HEK293T (cell line): ENCODE data around the gene FHAD1.

Experiments
- CTCF ChIA-PET: fragments of 350-600 bp; formaldehyde crosslinking; extraction: SDS; loops from one replicate; lab custom pipeline; 2021; ENCODE audit warnings: antibody characterized with exemption, inconsistent platforms; lab: Yijun Ruan, JAX
- POLR2A ChIA-PET: fragments of 350-600 bp; formaldehyde crosslinking; extraction: SDS; loops from one replicate; lab custom pipeline; 2020; ENCODE audit warnings: antibody characterized with exemption, inconsistent platforms; lab: Yijun Ruan, JAX
- DNase-seq: peaks from one replicate; pipeline ENCODE4 v3.0.0; 2012; ENCODE audit warnings: mixed read lengths; ENCODE audit errors: extremely low spot score
- ARNT ChIP-seq: fragments of 450-650 bp; IDR thresholded peaks from 2 replicates; pipeline ENCODE4 v1.6.1; 2017; ENCODE audit warnings: mild to moderate bottlenecking
- BHLHE40 ChIP-seq: fragments of 450-650 bp; IDR thresholded peaks from 2 replicates; pipeline ENCODE4 v1.6.1; 2016; ENCODE audit warnings: mild to moderate bottlenecking, moderate library complexity, borderline replicate concordance
- CTBP1 ChIP-seq: fragments of 450-650 bp; IDR thresholded peaks from 2 replicates; pipeline ENCODE4 v1.6.1; 2016; ENCODE audit warnings: borderline replicate concordance
- ELF4 ChIP-seq: fragments of 450-650 bp; IDR thresholded peaks from 2 replicates; pipeline ENCODE4 v1.6.1; 2017; ENCODE audit warnings: antibody characterized with exemption
- FOXA1 ChIP-seq: fragments of 450-650 bp; IDR thresholded peaks from 2 replicates; pipeline ENCODE4 v1.6.1; 2016; ENCODE audit warnings: mild to moderate bottlenecking
- FOXK2 ChIP-seq: fragments of 450-650 bp; IDR thresholded peaks from 2 replicates; pipeline ENCODE4 v1.6.1; 2016; ENCODE audit warnings: mild to moderate bottlenecking
- FOXM1 ChIP-seq: fragments of 450-650 bp; IDR thresholded peaks from 2 replicates; pipeline ENCODE4 v1.6.1; 2017; ENCODE audit warnings: mild to moderate bottlenecking, borderline replicate concordance
- HDGF ChIP-seq: fragments of 450-650 bp; IDR thresholded peaks from 2 replicates; pipeline ENCODE4 v1.6.1; 2017; ENCODE audit warnings: antibody characterized with exemption, borderline replicate concordance
- L3MBTL2 ChIP-seq: fragments of 450-650 bp; conservative IDR thresholded peaks from 2 replicates; pipeline ENCODE4 v1.6.1; 2016; ENCODE audit warnings: mild to moderate bottlenecking
- LEF1 ChIP-seq: fragments of 450-650 bp; IDR thresholded peaks from 2 replicates; pipeline ENCODE4 v1.6.1; 2017; ENCODE audit warnings: mild to moderate bottlenecking, borderline replicate concordance
- NFRKB ChIP-seq: fragments of 450-650 bp; IDR thresholded peaks from 2 replicates; pipeline ENCODE4 v1.6.1; 2016; ENCODE audit warnings: mild to moderate bottlenecking, moderate library complexity
- PKNOX1 ChIP-seq: fragments of 450-650 bp; IDR thresholded peaks from 2 replicates; pipeline ENCODE4 v1.6.1; 2016
- SP1 ChIP-seq: fragments of 450-650 bp; IDR thresholded peaks from 2 replicates; pipeline ENCODE4 v1.6.1; 2017
- SUZ12 ChIP-seq: fragments of 450-650 bp; IDR thresholded peaks from 2 replicates; pipeline ENCODE4 v1.6.1; 2016; ENCODE audit warnings: mild to moderate bottlenecking
- TARDBP ChIP-seq: fragments of 450-650 bp; IDR thresholded peaks from 2 replicates; pipeline ENCODE4 v1.6.1; 2016
- ZNF384 ChIP-seq: fragments of 450-650 bp; IDR thresholded peaks from 2 replicates; pipeline ENCODE4 v1.6.1; 2016

The FHAD1 gene

DNA sequence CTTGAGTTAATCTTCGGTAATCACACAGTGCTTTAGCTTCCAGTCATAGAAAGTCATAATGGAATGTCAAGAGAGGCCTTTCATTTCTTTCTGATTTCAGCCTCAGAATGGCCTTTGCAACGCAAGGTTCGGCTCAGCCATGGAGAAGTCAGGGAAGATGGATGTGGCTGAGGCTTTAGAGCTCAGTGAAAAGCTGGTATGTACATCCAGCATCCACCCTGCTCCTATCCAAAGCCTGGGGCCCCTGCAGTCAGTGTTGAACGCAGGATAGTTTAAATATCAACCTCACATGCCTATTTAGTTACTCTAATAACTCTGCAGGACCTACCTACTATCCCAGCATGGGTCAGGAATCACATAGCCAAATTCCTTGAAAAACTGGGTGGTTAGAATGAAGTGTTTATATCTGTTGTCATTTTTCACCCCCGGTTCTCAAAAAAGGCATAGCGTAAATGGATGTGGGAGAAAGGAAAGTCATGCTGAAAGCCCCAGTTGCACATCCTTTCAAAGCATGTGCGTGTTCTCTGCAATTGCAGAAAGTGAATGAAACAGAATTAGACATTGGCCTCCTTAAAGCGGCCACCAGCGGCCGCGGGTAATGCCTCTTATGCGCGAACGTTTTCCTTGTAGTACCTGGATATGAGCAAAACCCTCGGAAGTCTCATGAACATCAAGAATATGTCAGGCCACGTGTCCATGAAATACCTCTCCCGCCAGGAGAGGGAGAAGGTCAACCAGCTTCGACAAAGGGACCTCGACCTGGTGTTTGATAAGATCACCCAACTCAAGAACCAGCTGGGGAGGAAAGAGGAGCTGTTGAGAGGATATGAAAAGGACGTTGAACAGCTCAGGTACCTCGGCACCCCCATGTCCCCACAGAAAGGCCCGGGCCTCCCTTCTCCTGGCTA lies 133.8 kb downstream of the FHAD1 start:
- CTCF ChIA-PET: no interaction called here
- no peak for DNase-seq
- TF ChIP-seq SUZ12: no peak
- TF ChIP-seq FOXM1: no peak
- TF ChIP-seq LEF1: no peak
- TF ChIP-seq L3MBTL2: no peak
- TF ChIP-seq FOXK2: no peak
- TF ChIP-seq SP1: no peak
- TF ChIP-seq ARNT: no peak
- no peak for TF ChIP-seq ZNF384
- TF ChIP-seq BHLHE40: no peak
- TF ChIP-seq CTBP1: no peak
- TF ChIP-seq ELF4: no peak
- no peak for TF ChIP-seq HDGF
- TF ChIP-seq PKNOX1: no peak
- no peak for TF ChIP-seq TARDBP
- POLR2A ChIA-PET: no interaction called here

DNA sequence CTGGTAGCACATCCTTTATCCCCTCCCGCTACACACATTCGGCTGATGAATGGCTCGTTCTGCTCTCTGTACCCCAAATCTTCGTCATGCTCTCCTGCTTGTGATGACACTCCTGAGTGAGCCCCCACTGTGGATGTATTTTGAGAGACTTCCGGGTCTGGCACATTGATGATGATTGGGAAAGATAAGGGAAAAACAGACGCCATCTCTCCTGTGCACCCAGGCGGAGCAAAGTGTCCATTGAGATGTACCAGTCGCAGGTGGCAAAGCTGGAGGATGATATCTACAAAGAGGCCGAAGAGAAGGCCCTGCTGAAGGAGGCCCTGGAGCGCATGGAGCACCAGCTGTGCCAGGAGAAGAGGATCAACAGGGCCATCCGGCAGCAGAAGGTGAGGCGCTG lies 134.8 kb downstream of the FHAD1 start:
- ChIA-PET POLR2A (no interaction called here), CTCF (no interaction called here)
- TF ChIP-seq CTBP1: no peak
- no peak for TF ChIP-seq FOXK2
- TF ChIP-seq ZNF384: no peak
- TF ChIP-seq TARDBP: no peak
- no peak for TF ChIP-seq L3MBTL2
- no peak for TF ChIP-seq FOXM1
- no peak for TF ChIP-seq BHLHE40
- no peak for TF ChIP-seq LEF1
- no peak for TF ChIP-seq ELF4
- TF ChIP-seq NFRKB: no peak
- no peak for TF ChIP-seq PKNOX1
- TF ChIP-seq HDGF: no peak
- TF ChIP-seq FOXA1: no peak
- no peak for TF ChIP-seq SUZ12
- no peak for TF ChIP-seq SP1
- TF ChIP-seq ARNT: no peak
- no peak for DNase-seq

- no peak for DNase-seq
- ChIA-PET CTCF (interaction anchor here (0.9 to 1.0 kb wide), 3 partner anchors 12 to 254 kb away, joined by 3 read pairs; no protein-coding TSS in a partner anchor), POLR2A (no interaction called here)
- TF ChIP-seq SP1 (no peak), PKNOX1 (no peak), FOXK2 (no peak), SUZ12 (no peak), L3MBTL2 (no peak), ARNT (no peak), ELF4 (no peak), ZNF384 (no peak), LEF1 (no peak), CTBP1 (no peak), BHLHE40 (no peak), FOXA1 (no peak), TARDBP (no peak), FOXM1 (no peak), NFRKB (no peak), HDGF (no peak)
Measured at GRCh38 chr1:15382601-15383518, 135.8 kb downstream of the FHAD1 start.

GRCh38 chr1:15383810-15384209 lies 136.8 kb downstream of the FHAD1 start:
- no peak for TF ChIP-seq FOXM1
- no peak for TF ChIP-seq CTBP1
- no peak for TF ChIP-seq PKNOX1
- TF ChIP-seq ARNT: no peak
- no peak for TF ChIP-seq ZNF384
- ChIA-PET CTCF (no interaction called here), POLR2A (no interaction called here)
- no peak for DNase-seq

- DNase-seq: no peak
- ChIA-PET CTCF (no interaction called here), POLR2A (no interaction called here)
- TF ChIP-seq L3MBTL2: no peak
- no peak for TF ChIP-seq LEF1
- TF ChIP-seq CTBP1: no peak
- no peak for TF ChIP-seq FOXM1
Measured at GRCh38 chr1:15384301-15384901, 137.4 kb downstream of the FHAD1 start.
